SK-N-SH treated with all-trans-retinoic acid at 6 μM for 48 hours (cell line): ENCODE results near the gene HMGN1.

ENCODE experiments used
- ATAC-seq: fragments of 200-7000 bp; cut with Tn5 transposase; 3 replicates; pipeline ENCODE4 v1.9.1; 2020; ENCODE audit warnings: mild to moderate bottlenecking, moderate library complexity
- ARNTL ChIP-seq: fragments of 450-650 bp; formaldehyde crosslinking; IDR thresholded peaks from 2 replicates; pipeline ENCODE4 v1.5.0; 2020; ENCODE audit warnings: low read depth, mild to moderate bottlenecking, moderate library complexity, borderline replicate concordance
- BACH2 ChIP-seq: fragments of 250-450 bp; sonication (Bioruptor Pico); IDR thresholded peaks from 2 replicates; pipeline ENCODE4 v1.9.0; 2021; ENCODE audit warnings: mild to moderate bottlenecking, borderline replicate concordance
- CREB5 ChIP-seq: fragments of 250-450 bp; sonication (Bioruptor Pico); IDR thresholded peaks from 2 replicates; pipeline ENCODE4 v1.5.1; 2020; ENCODE audit warnings: low read depth, mild to moderate bottlenecking, moderate library complexity
- CSDC2 ChIP-seq: fragments of 250-450 bp; sonication (Bioruptor Pico); IDR thresholded peaks from 2 replicates; pipeline ENCODE4 v1.5.0; 2020; ENCODE audit warnings: mild to moderate bottlenecking, moderate library complexity
- CSRNP3 ChIP-seq: fragments of 250-450 bp; sonication (Bioruptor Pico); IDR thresholded peaks from 2 replicates; pipeline ENCODE4 v1.5.1; 2021; ENCODE audit warnings: mild to moderate bottlenecking, moderate library complexity
- ESRRG ChIP-seq: fragments of 250-450 bp; sonication (Bioruptor Pico); IDR thresholded peaks from 2 replicates; pipeline ENCODE4 v1.6.1; 2021; ENCODE audit warnings: mild to moderate bottlenecking
- GLIS3 ChIP-seq: fragments of 250-450 bp; sonication (Bioruptor Pico); IDR thresholded peaks from 2 replicates; pipeline ENCODE4 v1.5.0; 2020; ENCODE audit warnings: mild to moderate bottlenecking, moderate library complexity
- ISL1 ChIP-seq: fragments of 250-450 bp; sonication (Bioruptor Pico); IDR thresholded peaks from 2 replicates; pipeline ENCODE4 v2.1.2; 2022; ENCODE audit warnings: mild to moderate bottlenecking, moderate library complexity
- OSR1 ChIP-seq: fragments of 250-450 bp; sonication (Bioruptor Pico); IDR thresholded peaks from 2 replicates; pipeline ENCODE4 v1.8.0; 2022; ENCODE audit warnings: moderate library complexity, mild to moderate bottlenecking, inconsistent platforms
- POU6F1 ChIP-seq: fragments of 250-450 bp; sonication (Bioruptor Pico); IDR thresholded peaks from 2 replicates; pipeline ENCODE4 v1.8.0; 2021; ENCODE audit warnings: low read depth, mild to moderate bottlenecking, moderate library complexity, borderline replicate concordance
- PPARA ChIP-seq: fragments of 250-450 bp; sonication (Bioruptor Pico); IDR thresholded peaks from 2 replicates; pipeline ENCODE4 v1.5.0; 2020; ENCODE audit warnings: mild to moderate bottlenecking, borderline replicate concordance
- RARB ChIP-seq: fragments of 250-450 bp; sonication (Bioruptor Pico); IDR thresholded peaks from 2 replicates; pipeline ENCODE4 v1.8.0; 2021; ENCODE audit warnings: mild to moderate bottlenecking, moderate library complexity
- SNAI2 ChIP-seq: fragments of 250-450 bp; sonication (Bioruptor Pico); IDR thresholded peaks from 2 replicates; pipeline ENCODE4 v1.5.0; 2020; ENCODE audit warnings: mild to moderate bottlenecking, moderate library complexity
- TCF4 ChIP-seq: fragments of 250-450 bp; sonication (Bioruptor Pico); IDR thresholded peaks from 2 replicates; pipeline ENCODE4 v1.8.0; 2021; ENCODE audit warnings: mild to moderate bottlenecking, moderate library complexity, borderline replicate concordance
- TSHZ2 ChIP-seq: fragments of 250-450 bp; sonication (Bioruptor Pico); IDR thresholded peaks from 2 replicates; pipeline ENCODE4 v1.5.0; 2020; ENCODE audit warnings: mild to moderate bottlenecking, moderate library complexity
- ZC3H10 ChIP-seq: fragments of 250-450 bp; sonication (Bioruptor Pico); IDR thresholded peaks from 2 replicates; pipeline ENCODE4 v1.5.1; 2021; ENCODE audit warnings: mild to moderate bottlenecking, moderate library complexity
- ZFP3 ChIP-seq: fragments of 250-450 bp; sonication (Bioruptor Pico); IDR thresholded peaks from 2 replicates; pipeline ENCODE4 v1.5.0; 2020; ENCODE audit warnings: mild to moderate bottlenecking, moderate library complexity
- ZNF565 ChIP-seq: fragments of 450-650 bp; formaldehyde crosslinking; conservative IDR thresholded peaks from 2 replicates; pipeline ENCODE4 v1.5.0; 2020; ENCODE audit warnings: low read depth, mild to moderate bottlenecking, moderate library complexity
- ZNF8 ChIP-seq: fragments of 450-650 bp; formaldehyde crosslinking; IDR thresholded peaks from 2 replicates; pipeline ENCODE4 v1.5.0; 2020; ENCODE audit warnings: mild to moderate bottlenecking, moderate library complexity

HMGN1 gene

GRCh38 chr21:39346671-39347331 lies 2.1 kb downstream of the HMGN1 start:
- ATAC-seq = no peak
- TF ChIP-seq POU6F1 (CRISPR knock-in tag) = no peak
- TF ChIP-seq TSHZ2 (CRISPR knock-in tag) = no peak
- TF ChIP-seq BACH2 (CRISPR knock-in tag) = no peak
- TF ChIP-seq ESRRG (CRISPR knock-in tag) = no peak
- no peak for TF ChIP-seq CREB5
- no peak for TF ChIP-seq SNAI2 (CRISPR knock-in tag)
- TF ChIP-seq, all 23 proteins: peak for 0

GRCh38 chr21:39346206-39346605 lies 2.7 kb downstream of the HMGN1 start:
- no peak for ATAC-seq
- TF ChIP-seq GLIS3 (CRISPR knock-in tag) = no peak
- TF ChIP-seq ZFP3 (CRISPR knock-in tag) = no peak
- TF ChIP-seq ZNF8 (CRISPR knock-in tag) = no peak
- TF ChIP-seq TSHZ2 (CRISPR knock-in tag) = no peak
- TF ChIP-seq POU6F1 (CRISPR knock-in tag) = no peak
- TF ChIP-seq ZNF565 (CRISPR knock-in tag) = no peak
- TF ChIP-seq RARB (CRISPR knock-in tag) = no peak
- TF ChIP-seq ZC3H10 (CRISPR knock-in tag) = no peak
- TF ChIP-seq TCF4 (CRISPR knock-in tag) = no peak
- no peak for TF ChIP-seq ARNTL (CRISPR knock-in tag)
- TF ChIP-seq BACH2 (CRISPR knock-in tag) = no peak
- TF ChIP-seq ESRRG (CRISPR knock-in tag) = no peak
- no peak for TF ChIP-seq OSR1 (CRISPR knock-in tag)
- no peak for TF ChIP-seq CSRNP3 (CRISPR knock-in tag)
- TF ChIP-seq CSDC2 = no peak
- no peak for TF ChIP-seq PPARA (CRISPR knock-in tag)
- no peak for TF ChIP-seq CREB5
- no peak for TF ChIP-seq SNAI2 (CRISPR knock-in tag)
- TF ChIP-seq ISL1 (CRISPR knock-in tag) = no peak
